KMS-11 (cell line): ENCODE measurements around the gene SLC22A23.

Source experiments
- H2AFZ ChIP-seq: fragments of 200-600 bp; sonication (generic); 2 replicates; pipeline ENCODE4 v1.6.1; 2016; ENCODE audit warnings: antibody characterized with exemption, mixed run types, low read depth
- H3K27ac ChIP-seq: fragments of 200-600 bp; sonication (generic); 2 replicates; pipeline ENCODE4 v1.6.1; 2016; ENCODE audit warnings: mild to moderate bottlenecking, mixed run types
- H3K27me3 ChIP-seq: fragments of 200-600 bp; sonication (generic); 2 replicates; pipeline ENCODE4 v1.6.1; 2017; ENCODE audit warnings: mild to moderate bottlenecking, low read depth, mixed run types, moderate library complexity; ENCODE audit not compliant: insufficient read depth
- H3K36me3 ChIP-seq: fragments of 200-600 bp; sonication (generic); 2 replicates; pipeline ENCODE4 v1.6.1; 2017; ENCODE audit warnings: mild to moderate bottlenecking, mixed run types; ENCODE audit not compliant: insufficient read depth
- H3K4me1 ChIP-seq: fragments of 200-600 bp; sonication (generic); 2 replicates; pipeline ENCODE4 v1.6.1; 2016; ENCODE audit warnings: mild to moderate bottlenecking, low read depth, mixed run types; ENCODE audit not compliant: poor library complexity, severe bottlenecking
- H3K4me2 ChIP-seq: fragments of 200-600 bp; sonication (generic); 2 replicates; pipeline ENCODE4 v1.7.0; 2016; ENCODE audit warnings: mild to moderate bottlenecking, mixed run types
- H3K4me3 ChIP-seq: fragments of 200-600 bp; sonication (generic); IDR thresholded peaks from 2 replicates; pipeline ENCODE4 v1.6.1; 2017; ENCODE audit warnings: low read depth, low read length, mixed read lengths; ENCODE audit not compliant: insufficient read depth
- H3K79me2 ChIP-seq: fragments of 200-600 bp; sonication (generic); 2 replicates; pipeline ENCODE4 v1.6.1; 2016; ENCODE audit warnings: low read depth, mixed run types; ENCODE audit not compliant: insufficient read depth
- H3K9ac ChIP-seq: fragments of 200-600 bp; sonication (generic); 2 replicates; pipeline ENCODE4 v1.6.1; 2016; ENCODE audit warnings: mild to moderate bottlenecking, mixed run types
- H4K20me1 ChIP-seq: fragments of 200-600 bp; sonication (generic); 2 replicates; pipeline ENCODE4 v1.6.1; 2016; ENCODE audit warnings: mild to moderate bottlenecking, mixed run types; ENCODE audit not compliant: insufficient read depth
- CTCF ChIP-seq: fragments of 200-600 bp; sonication (generic); conservative IDR thresholded peaks from 2 replicates; pipeline ENCODE4 v1.6.1; 2017; ENCODE audit warnings: low read depth, mild to moderate bottlenecking, antibody characterized with exemption, low read length, moderate library complexity, mixed read lengths

SLC22A23 gene

GRCh38 chr6:3329393-3330051, 127.3 kb downstream of the SLC22A23 start:
- H3K4me3 ChIP-seq = no peak overlapping the region
- H3K27me3 ChIP-seq = no peaks in the 10 kb centered on the region
- no peak overlapping the region for H3K4me2 ChIP-seq
- no peaks in the 10 kb centered on the region for H3K4me1 ChIP-seq
- no peak overlapping the region for H2AFZ ChIP-seq
- H3K9ac ChIP-seq = no peak overlapping the region
- H3K36me3 ChIP-seq = no peaks in the 10 kb centered on the region
- H3K79me2 ChIP-seq = no peaks in the 10 kb centered on the region
- no peak for TF ChIP-seq CTCF
- no peak overlapping the region for H3K27ac ChIP-seq
- no peaks in the 10 kb centered on the region for H4K20me1 ChIP-seq

GRCh38 chr6:3328796-3329195, 128.1 kb downstream of the SLC22A23 start:
- H4K20me1 ChIP-seq = no peaks in the 10 kb centered on the region
- no peak overlapping the region for H2AFZ ChIP-seq
- no peak overlapping the region for H3K4me3 ChIP-seq
- H3K9ac ChIP-seq = no peak overlapping the region
- no peaks in the 10 kb centered on the region for H3K36me3 ChIP-seq
- H3K27me3 ChIP-seq = no peaks in the 10 kb centered on the region
- no peaks in the 10 kb centered on the region for H3K4me1 ChIP-seq
- no peak for TF ChIP-seq CTCF
- no peak overlapping the region for H3K4me2 ChIP-seq
- no peak overlapping the region for H3K27ac ChIP-seq
- no peaks in the 10 kb centered on the region for H3K79me2 ChIP-seq

GRCh38 chr6:3328145-3328544, 128.7 kb downstream of the SLC22A23 start:
- Histone ChIP-seq H3K9ac (no peak overlapping the region), H4K20me1 (no peaks in the 10 kb centered on the region), H3K79me2 (no peaks in the 10 kb centered on the region), H2AFZ (no peak overlapping the region), H3K27me3 (no peaks in the 10 kb centered on the region), H3K36me3 (no peaks in the 10 kb centered on the region), H3K4me1 (no peaks in the 10 kb centered on the region), H3K27ac (no peak overlapping the region), H3K4me2 (no peak overlapping the region), H3K4me3 (no peak overlapping the region)
- no peak for TF ChIP-seq CTCF

- no peak overlapping the region for H3K4me2 ChIP-seq
- no peak for TF ChIP-seq CTCF
Measured at GRCh38 chr6:3327403-3327802, 129.4 kb downstream of the SLC22A23 start.

More at GRCh38 chr6:3327403-3327802, 129.4 kb downstream of the SLC22A23 start:
- H3K36me3 ChIP-seq = no peaks in the 10 kb centered on the region
- H3K27ac ChIP-seq = no peak overlapping the region
- H2AFZ ChIP-seq = no peak overlapping the region
- H3K79me2 ChIP-seq = no peaks in the 10 kb centered on the region
- H4K20me1 ChIP-seq = no peaks in the 10 kb centered on the region
- no peak overlapping the region for H3K9ac ChIP-seq
- no peaks in the 10 kb centered on the region for H3K4me1 ChIP-seq
- H3K4me3 ChIP-seq = no peak overlapping the region
- H3K27me3 ChIP-seq = no peaks in the 10 kb centered on the region
